DND-41 (cell line): ENCODE data around the gene PHLDA1.

Experiments
- CTCF ChIP-seq: IDR thresholded peaks from 2 replicates; pipeline ENCODE4 v1.5.1; 2012; ENCODE audit warnings: borderline replicate concordance, low read length, moderate library complexity, mild to moderate bottlenecking; ENCODE audit not compliant: poor library complexity, severe bottlenecking; ENCODE audit errors: extremely low read depth
- EZH2 ChIP-seq: IDR thresholded peaks from 3 replicates; pipeline ENCODE4 v1.6.1; 2012; ENCODE audit warnings: borderline replicate concordance, low read depth, mild to moderate bottlenecking, moderate library complexity, low read length, inconsistent platforms; ENCODE audit not compliant: severe bottlenecking

DNA sequence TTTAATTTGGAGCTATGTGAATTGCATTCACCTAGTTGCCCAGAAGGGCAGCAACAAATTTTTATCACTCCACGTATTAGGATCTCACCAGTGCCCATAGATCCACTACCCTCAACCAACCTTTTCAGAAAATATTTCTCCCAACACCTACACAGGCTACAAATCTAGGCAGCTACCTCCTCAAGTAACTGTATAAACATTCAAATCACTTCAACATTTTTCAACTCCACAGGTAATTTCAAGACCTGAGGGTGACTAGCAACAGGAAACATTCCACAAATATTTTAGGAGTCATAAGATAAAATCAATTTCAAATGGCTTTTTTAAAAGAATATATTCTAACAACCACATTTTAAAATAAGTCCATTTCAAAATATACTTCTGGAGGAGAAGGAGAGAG is 12.9 kb downstream of the PHLDA1 start:
- TF ChIP-seq CTCF = no peak
- TF ChIP-seq EZH2 = no peak
